Activated CD4-positive, CD25-positive, alpha-beta regulatory T cell treated with anti-CD3 and anti-CD28 coated beads, Interleukin-2, amount 50 U/mL, for 16 hours (primary cell): ENCODE data around the gene SLC25A6.
"Not testable (repeated sequence)": the region's sequence is repeated elsewhere in the genome, so short reads cannot be mapped to it uniquely, and the experiment has no call there.

Experiments used
- DNase-seq: peaks from one replicate; pipeline ENCODE4 v3.0.0-alpha.2; 2020; ENCODE audit warnings: low read depth, low spot score

SLC25A6 gene

DNA sequence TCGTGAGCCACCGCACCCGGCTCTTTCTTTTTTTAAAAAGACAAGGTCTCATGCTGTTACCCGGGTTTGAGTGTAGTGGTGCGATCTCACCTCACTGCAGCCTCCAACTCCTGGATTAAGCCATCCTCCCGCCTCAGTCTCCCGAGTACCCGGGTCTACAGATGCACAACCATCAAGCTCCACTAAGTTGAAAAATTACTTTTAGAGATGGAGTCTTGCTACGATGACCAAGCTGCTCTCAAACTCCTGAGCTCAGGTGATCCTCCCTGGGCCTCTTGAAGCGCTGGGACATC lies 2.0 kb downstream of the SLC25A6 start:
- DNase-seq: no peak

GRCh38 chrX:1389181-1389992 lies 2.5 kb downstream of the SLC25A6 start:
- no peak for DNase-seq

DNA sequence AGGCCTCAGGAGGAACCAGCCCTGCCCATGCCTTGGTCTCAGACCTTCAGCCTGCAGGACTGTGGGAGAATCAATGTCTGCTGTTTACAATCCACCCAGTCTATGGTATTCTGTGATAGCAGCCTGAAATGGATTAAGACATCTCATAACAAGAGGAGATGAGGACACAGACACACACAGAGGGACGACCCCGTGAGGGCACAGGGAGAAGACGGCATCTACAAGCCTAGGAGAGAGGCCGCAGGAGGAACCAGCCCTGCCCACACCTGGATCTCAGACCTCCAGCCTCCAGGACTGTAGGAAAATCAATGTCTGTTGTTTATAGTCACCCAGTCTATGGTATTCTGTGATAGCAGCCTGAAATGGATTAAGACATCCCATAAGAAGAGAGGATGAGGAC lies 3.3 kb downstream of the SLC25A6 start:
- DNase-seq: no peak

GRCh38 chrX:1387141-1387776 lies 4.7 kb downstream of the SLC25A6 start:
- no peak for DNase-seq

DNA sequence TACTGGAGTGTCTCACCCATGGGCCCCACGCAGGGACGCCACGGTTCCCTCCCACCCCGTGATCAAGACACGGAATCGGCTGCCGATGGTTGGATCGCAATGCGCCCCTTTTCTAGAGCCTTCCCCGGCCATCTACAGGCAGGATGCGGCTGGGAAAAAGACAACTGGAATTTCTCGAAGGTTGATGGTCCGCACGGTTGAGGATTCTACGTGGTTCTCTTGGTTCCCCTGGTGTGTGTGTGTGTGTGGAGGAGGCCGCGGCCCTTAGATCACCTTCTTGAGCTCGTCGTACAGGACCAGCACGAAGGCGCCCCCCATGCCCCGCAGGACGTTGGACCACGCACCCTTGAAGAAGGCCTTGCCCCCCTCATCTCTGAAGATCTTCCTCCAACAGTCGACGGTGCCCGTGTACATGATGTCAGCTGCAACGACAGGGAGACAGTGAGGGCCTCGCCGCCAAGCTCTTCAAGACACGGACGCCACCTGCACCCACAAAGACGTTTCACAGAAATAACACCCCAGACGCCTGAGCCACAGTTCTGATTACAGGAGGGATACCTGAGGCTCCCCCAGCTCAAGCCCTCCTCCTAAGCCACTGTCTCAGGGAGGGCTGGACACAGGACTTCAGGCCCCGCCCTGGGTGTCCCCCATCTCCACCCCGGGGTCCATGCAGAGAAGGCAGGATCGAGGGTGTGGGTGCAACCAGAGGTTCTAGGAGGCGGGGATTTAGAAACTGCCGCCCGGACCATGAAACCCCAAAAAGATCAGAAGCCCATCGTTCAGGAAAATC lies 5.4 kb downstream of the SLC25A6 start:
- DNase-seq: no peak

DNA sequence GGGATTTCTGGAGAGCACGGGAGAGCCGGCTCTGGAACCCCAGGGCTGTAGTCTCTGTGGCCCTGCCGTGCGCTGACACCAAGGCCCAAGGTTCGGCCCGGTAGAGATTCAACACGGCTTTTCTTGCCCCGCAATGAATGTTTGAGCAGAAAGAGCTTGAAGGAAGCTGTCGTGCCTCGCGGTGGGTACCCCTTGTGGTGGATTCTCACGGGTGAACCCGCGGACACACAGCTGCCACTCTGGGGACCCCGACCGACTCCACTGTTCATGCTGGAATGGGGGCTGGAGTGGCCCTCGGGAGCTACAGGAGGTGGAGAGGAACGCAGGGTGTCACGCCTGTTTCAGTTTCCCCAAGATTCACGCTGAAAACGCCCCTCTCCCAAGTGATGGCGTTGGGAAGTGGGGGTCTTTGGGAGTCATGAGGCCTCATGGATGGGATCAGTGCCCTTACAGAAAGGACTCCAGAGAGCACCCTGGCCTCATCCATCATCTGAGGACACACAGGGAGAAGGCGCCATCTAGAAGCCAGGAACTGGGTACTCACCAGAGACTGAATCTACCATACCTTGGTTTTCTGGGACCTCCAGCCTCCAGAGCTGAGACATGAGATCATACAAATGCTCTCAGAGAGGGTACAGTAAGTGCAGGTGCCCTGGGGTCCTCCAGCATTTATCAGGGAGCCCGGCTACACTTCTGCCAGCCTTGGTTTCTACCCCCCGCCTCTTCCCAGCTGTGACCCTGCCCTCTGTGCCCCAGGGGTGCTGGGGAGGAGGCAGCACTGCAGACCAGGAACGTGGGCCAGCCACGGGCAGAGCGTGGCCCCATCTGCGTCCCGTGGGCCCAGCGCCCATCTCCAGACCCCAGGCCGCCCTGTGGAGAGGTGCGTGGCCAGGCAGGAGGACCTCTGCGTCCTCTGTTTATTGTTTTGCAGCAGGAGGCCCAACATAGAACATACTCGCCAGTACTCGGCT lies 6.4 kb downstream of the SLC25A6 start:
- no peak for DNase-seq

DNA sequence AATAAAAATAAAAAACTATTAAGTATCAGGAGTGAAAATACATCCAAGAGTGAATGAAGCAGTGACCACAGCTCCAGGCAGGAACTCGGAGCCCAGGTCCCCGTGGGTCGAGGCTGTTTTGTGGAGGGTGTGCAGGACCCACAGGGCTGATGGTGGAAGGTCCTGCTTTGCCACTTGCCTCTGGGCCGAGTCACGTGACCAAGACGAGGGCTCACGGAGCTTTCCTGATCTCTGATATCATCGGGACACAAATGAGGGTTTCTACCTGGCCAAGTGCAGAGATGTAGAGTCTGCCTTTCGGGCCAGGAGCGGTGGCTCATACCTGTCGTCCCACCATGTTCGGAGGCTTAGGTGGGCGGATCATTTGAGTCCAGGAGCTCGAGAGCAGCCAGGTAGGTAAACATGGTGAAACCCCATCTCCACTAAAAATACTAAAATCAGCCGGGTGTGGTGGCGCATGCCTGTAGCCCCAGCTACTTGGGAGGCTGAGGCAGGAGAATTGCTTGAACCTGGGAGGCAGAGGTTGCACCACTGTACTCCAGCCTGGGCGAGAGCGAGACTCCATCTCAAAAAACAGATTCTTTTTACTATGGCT lies 7.2 kb downstream of the SLC25A6 start:
- DNase-seq: no peak

- DNase-seq: no peak
Observed at GRCh38 chrX:1380672-1381233, 11.2 kb downstream of the SLC25A6 start.

GRCh38 chrX:1378306-1378759 lies 13.6 kb downstream of the SLC25A6 start:
- DNase-seq: no peak

- no peak for DNase-seq
Observed at GRCh38 chrX:1368385-1368698, 23.6 kb downstream of the SLC25A6 start.

- DNase-seq: not testable (repeated sequence)
Observed at GRCh38 chrX:1366363-1366762, 25.6 kb downstream of the SLC25A6 start.

- no peak for DNase-seq
Observed at GRCh38 chrX:1361910-1362309, 30.0 kb downstream of the SLC25A6 start.

DNA sequence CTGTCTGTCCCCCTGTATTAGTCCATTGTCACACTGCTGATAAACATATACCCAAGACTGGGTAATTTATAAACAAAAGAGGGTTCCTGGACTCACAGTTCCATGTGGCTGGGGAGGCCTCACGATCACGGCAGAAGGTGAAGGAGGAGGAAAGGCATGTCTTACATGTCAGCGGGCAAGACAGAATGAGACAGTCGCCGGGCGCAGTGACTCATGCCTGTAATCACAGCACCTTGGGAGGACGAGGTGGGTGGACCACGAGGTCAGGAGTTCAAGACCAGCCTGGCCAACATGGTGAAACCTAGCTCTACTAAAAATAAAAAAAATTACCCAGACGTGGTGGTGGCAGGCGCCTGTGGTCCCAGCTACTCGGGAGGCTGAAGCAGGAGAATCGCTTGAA lies 30.6 kb downstream of the SLC25A6 start:
- DNase-seq: no peak

- DNase-seq: no peak
Observed at GRCh38 chrX:1360171-1360570, 31.7 kb downstream of the SLC25A6 start.

GRCh38 chrX:1359477-1359873 lies 32.4 kb downstream of the SLC25A6 start:
- no peak for DNase-seq

GRCh38 chrX:1358793-1359476 lies 33.0 kb downstream of the SLC25A6 start:
- no peak for DNase-seq

GRCh38 chrX:1357993-1358392 lies 33.9 kb downstream of the SLC25A6 start:
- no peak for DNase-seq

- DNase-seq: no peak
Observed at GRCh38 chrX:1355131-1356046, 36.5 kb downstream of the SLC25A6 start.
